ENCODE measurements around the gene ZDHHC6.

ZDHHC6 gene

DNA sequence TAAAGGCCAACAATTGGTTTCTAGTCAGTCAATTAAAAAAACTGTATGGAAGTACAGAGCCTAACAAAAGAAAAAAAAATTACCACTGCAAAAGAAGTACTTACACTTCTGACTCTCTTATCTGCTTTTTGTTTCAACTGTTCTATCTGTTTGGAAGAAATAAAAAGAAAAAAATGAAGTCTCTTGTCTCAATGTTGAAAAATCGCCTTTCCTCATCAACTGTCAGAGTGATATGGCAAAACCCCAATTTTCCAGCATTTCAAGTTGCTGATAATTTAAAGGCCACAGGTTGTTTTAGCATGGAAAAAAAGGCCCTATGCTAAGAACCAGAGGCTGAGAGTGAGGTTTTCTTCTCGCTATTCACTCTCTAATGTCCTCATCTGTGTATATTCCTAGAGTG is 13.6 kb downstream of the ZDHHC6 start:
- TF ChIP-seq Cebpa-rat (IDR thresholded peaks at IDR 0.05), result no peak
- Histone ChIP-seq H3K36me3 (peaks cover 88 to 98% (median 92%) of the 10 kb centered on the region in 11 experiments), H4K20me1 (peaks cover 0 to 16% (median 5%) of the 10 kb centered on the region in 11 experiments; a peak in 8 of 22 replicates), H3K27me3 (no peaks in the 10 kb centered on the region), H3K9ac (0 out of 22 replicates have a peak overlapping the region, but pooled peaks of 1 of the 11 experiments have one; percentile 41), H3K27ac (no peak overlapping the region), H3K4me3 (no peak overlapping the region), H3K4me2 (no peak overlapping the region), H3K4me1 (peaks cover 0 to 7% (median 0%) of the 10 kb centered on the region in 10 experiments; a peak in 3 of 20 replicates), H3K9me3 (replicated peaks in 1 of 11) (no peaks in the 10 kb centered on the region)

DNA sequence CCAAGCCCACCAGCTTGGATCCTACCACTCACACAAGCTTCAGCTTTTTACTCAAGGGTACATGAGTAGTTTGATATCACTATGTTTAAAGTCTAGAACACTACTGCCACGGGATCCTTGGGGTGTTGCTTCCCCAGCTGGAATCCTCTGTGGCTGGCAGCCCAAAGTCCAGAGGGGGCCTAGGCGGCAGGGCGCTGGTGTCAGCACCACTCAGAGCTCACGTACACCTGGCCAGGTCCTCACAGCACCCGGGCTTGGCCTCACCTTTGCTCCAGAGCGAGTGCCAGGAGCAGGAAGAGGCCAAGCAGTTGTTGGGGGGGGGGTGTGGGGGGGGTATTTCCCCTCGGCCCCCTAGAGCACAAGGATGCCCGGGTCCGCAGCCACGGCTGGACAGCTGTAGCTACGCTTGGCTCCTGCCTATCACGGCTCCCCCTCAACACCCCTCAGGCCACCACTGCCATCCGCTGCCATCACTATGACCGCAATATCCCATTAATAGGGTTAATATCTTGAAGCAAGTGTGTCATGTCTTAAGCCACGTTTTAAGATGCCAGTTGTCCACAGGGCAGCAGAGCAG is 17.0 kb downstream of the ZDHHC6 start:
- peaks cover 0 to 12% (median 1%) of the 10 kb centered on the region in 11 experiments; a peak in 4 of 22 replicates for H4K20me1 ChIP-seq
- no peaks in the 10 kb centered on the region for H3K27me3 ChIP-seq
- no peak overlapping the region for H3K4me3 ChIP-seq
- no peak overlapping the region for H3K4me2 ChIP-seq
- H3K9me3 ChIP-seq (replicated peaks in 1 of 11), result no peaks in the 10 kb centered on the region
- H3K27ac ChIP-seq, result no peak overlapping the region
- peaks cover 0 to 15% (median 0%) of the 10 kb centered on the region in 10 experiments; a peak in 3 of 20 replicates for H3K4me1 ChIP-seq
- no peak overlapping the region for H3K9ac ChIP-seq
- TF ChIP-seq Cebpa-rat (IDR thresholded peaks at IDR 0.05), result no peak
- H3K36me3 ChIP-seq, result peaks cover 96 to 100% (median 100%) of the 10 kb centered on the region in 11 experiments

- Histone ChIP-seq H3K4me2 (no peak overlapping the region), H3K4me1 (peaks cover 0 to 15% (median 0%) of the 10 kb centered on the region in 10 experiments; a peak in 3 of 20 replicates), H3K9ac (no peak overlapping the region), H3K4me3 (no peak overlapping the region), H3K27me3 (no peaks in the 10 kb centered on the region), H3K9me3 (replicated peaks in 1 of 11) (no peaks in the 10 kb centered on the region), H3K27ac (no peak overlapping the region), H3K36me3 (peaks cover 96 to 100% (median 99%) of the 10 kb centered on the region in 11 experiments), H4K20me1 (peaks cover 0 to 11% (median 0%) of the 10 kb centered on the region in 11 experiments; a peak in 1 of 22 replicates)
- TF ChIP-seq Cebpa-rat (IDR thresholded peaks at IDR 0.05), result no peak
Measured at GRCh38 chr10:112429147-112429546, 17.6 kb downstream of the ZDHHC6 start.

GRCh38 chr10:112426111-112426510 is 20.6 kb downstream of the ZDHHC6 start:
- Histone ChIP-seq H3K9me3 (replicated peaks in 1 of 11) (no peaks in the 10 kb centered on the region), H3K27ac (no peak overlapping the region), H3K9ac (no peak overlapping the region), H3K4me1 (peaks cover 0 to 8% (median 0%) of the 10 kb centered on the region in 10 experiments; a peak in 1 of 20 replicates), H3K4me3 (no peak overlapping the region), H3K27me3 (no peaks in the 10 kb centered on the region), H4K20me1 (peaks cover 0 to 11% (median 0%) of the 10 kb centered on the region in 11 experiments; a peak in 1 of 22 replicates), H3K4me2 (no peak overlapping the region), H3K36me3 (peaks cover 91 to 96% (median 94%) of the 10 kb centered on the region in 11 experiments)
- no peak for TF ChIP-seq Cebpa-rat (IDR thresholded peaks at IDR 0.05)

DNA sequence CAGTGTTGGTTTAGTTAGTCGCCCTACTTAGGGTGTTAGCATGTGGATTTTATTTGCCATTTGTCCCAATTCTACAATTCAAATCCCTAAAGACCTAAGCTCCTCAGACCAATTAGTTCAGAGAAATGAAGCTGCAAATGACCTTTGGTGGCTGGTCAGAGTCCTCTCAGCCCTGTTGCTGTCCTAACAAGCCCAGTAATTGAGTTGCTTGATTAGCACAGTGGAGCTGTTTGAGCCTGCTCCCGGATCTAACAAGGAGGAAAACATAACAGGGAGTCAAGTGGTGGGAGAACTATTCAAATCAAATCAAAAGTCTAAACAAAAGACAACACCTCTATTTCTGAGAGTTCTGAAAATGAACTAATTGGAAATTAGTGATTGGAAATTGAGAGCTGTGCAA is 22.1 kb downstream of the ZDHHC6 start:
- Histone ChIP-seq H3K27me3 (no peaks in the 10 kb centered on the region), H3K4me1 (peaks cover 0 to 8% (median 0%) of the 10 kb centered on the region in 10 experiments; a peak in 1 of 20 replicates), H4K20me1 (peaks cover 0 to 11% (median 0%) of the 10 kb centered on the region in 11 experiments; a peak in 1 of 22 replicates), H3K9me3 (replicated peaks in 1 of 11) (no peaks in the 10 kb centered on the region), H3K27ac (no peak overlapping the region), H3K36me3 (peaks cover 82 to 96% (median 91%) of the 10 kb centered on the region in 11 experiments), H3K4me3 (no peak overlapping the region), H3K9ac (no peak overlapping the region), H3K4me2 (no peak overlapping the region)
- no peak for TF ChIP-seq Cebpa-rat (IDR thresholded peaks at IDR 0.05)

- Histone ChIP-seq H3K27ac (no peak overlapping the region), H3K4me3 (no peak overlapping the region), H3K9ac (no peak overlapping the region), H3K27me3 (no peaks in the 10 kb centered on the region), H3K36me3 (peaks cover 67 to 95% (median 87%) of the 10 kb centered on the region in 11 experiments), H3K9me3 (replicated peaks in 1 of 11) (no peaks in the 10 kb centered on the region), H4K20me1 (0 out of 22 replicates have a peak, but pooled peaks cover 0 to 5% (median 0%) of the 10 kb centered on the region in 11 experiments), H3K4me1 (peaks cover 0 to 8% (median 0%) of the 10 kb centered on the region in 10 experiments; a peak in 1 of 20 replicates), H3K4me2 (no peak overlapping the region)
- no peak for TF ChIP-seq Cebpa-rat (IDR thresholded peaks at IDR 0.05)
Measured at GRCh38 chr10:112421731-112422130, 25.0 kb downstream of the ZDHHC6 start.

GRCh38 chr10:112412696-112413095 is 34.0 kb downstream of the ZDHHC6 start:
- no peaks in the 10 kb centered on the region for H3K27me3 ChIP-seq
- no peak for TF ChIP-seq Cebpa-rat (IDR thresholded peaks at IDR 0.05)
- H3K27ac ChIP-seq, result no peak overlapping the region
- H4K20me1 ChIP-seq, result no peaks in the 10 kb centered on the region
- no peak overlapping the region for H3K4me3 ChIP-seq
- no peaks in the 10 kb centered on the region for H3K9me3 ChIP-seq (replicated peaks in 1 of 11)
- no peaks in the 10 kb centered on the region for H3K4me1 ChIP-seq
- H3K9ac ChIP-seq, result no peak overlapping the region
- H3K36me3 ChIP-seq, result peaks cover 73 to 100% (median 96%) of the 10 kb centered on the region in 11 experiments
- H3K4me2 ChIP-seq, result no peak overlapping the region

DNA sequence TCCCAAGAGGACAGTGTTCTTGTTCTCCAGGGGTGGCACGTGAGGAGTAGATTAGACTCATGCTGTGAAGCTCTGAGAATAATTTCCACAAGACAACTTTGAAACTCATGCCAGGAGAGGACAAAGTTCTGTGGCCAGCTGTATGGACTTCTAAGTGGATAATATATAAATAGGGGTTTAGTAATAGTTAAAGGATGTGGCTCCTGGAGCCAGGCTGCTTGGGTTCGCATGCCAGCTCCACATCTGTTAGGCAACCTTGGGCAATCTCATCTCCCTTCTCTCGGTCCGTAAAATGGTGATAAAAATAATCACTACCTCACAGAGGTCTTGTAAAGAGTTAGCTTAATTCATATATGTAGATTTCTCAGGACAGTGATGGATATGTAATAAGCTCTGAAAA is 37.0 kb downstream of the ZDHHC6 start:
- Histone ChIP-seq H3K27ac (no peak overlapping the region), H3K4me1 (no peaks in the 10 kb centered on the region; a peak in 1 of 20 replicates), H3K4me2 (no peak overlapping the region), H3K9ac (no peak overlapping the region), H3K27me3 (no peaks in the 10 kb centered on the region), H3K36me3 (peaks cover 78 to 100% (median 97%) of the 10 kb centered on the region in 11 experiments), H3K4me3 (no peak overlapping the region), H3K9me3 (replicated peaks in 1 of 11) (peaks cover 0 to 13% (median 10%) of the 10 kb centered on the region in 11 experiments; a peak in 13 of 22 replicates), H4K20me1 (no peaks in the 10 kb centered on the region)
- no peak for TF ChIP-seq Cebpa-rat (IDR thresholded peaks at IDR 0.05)

- H3K36me3 ChIP-seq, result peaks cover 80 to 100% (median 97%) of the 10 kb centered on the region in 11 experiments
- no peak for TF ChIP-seq Cebpa-rat (IDR thresholded peaks at IDR 0.05)
- no peaks in the 10 kb centered on the region for H4K20me1 ChIP-seq
- H3K9ac ChIP-seq, result no peak overlapping the region
- H3K4me1 ChIP-seq, result no peaks in the 10 kb centered on the region; a peak in 1 of 20 replicates
- H3K4me3 ChIP-seq, result no peak overlapping the region
- H3K9me3 ChIP-seq (replicated peaks in 1 of 11), result peaks cover 0 to 13% (median 10%) of the 10 kb centered on the region in 11 experiments; a peak in 13 of 22 replicates
- no peak overlapping the region for H3K4me2 ChIP-seq
- no peaks in the 10 kb centered on the region for H3K27me3 ChIP-seq
- H3K27ac ChIP-seq, result no peak overlapping the region
Measured at GRCh38 chr10:112409299-112409698, 37.4 kb downstream of the ZDHHC6 start.
